NK-92 (cell line): ENCODE data around the gene EPB41L4A.
"Not testable (repeated sequence)": the region's sequence is repeated elsewhere in the genome, so short reads cannot be mapped to it uniquely, and the experiment has no call there.

ENCODE experiments used
- DNase-seq: peaks from one replicate; lab custom pipeline; 2025; ENCODE audit not compliant: unreplicated experiment; lab: John Stamatoyannopoulos, UW

The EPB41L4A gene

DNA sequence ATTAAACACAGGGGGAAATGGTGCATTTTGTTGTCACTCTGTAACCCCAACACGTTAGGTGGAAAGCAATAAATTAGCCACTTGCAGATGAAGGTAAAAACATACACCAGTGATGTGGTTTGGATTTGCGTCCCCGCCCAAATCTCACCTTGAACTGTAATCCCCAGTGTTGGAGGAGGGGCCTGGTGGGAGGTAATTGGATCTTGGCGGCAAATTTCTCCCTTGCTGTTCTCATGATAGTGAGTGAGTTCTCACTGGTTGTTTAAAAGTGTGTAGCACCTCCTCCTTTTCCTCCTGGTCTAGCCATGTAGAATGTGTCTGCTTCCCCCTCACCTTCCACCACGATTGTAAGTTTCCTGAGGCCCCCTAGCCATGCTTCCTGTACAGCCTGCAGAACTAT, 17.2 kb downstream of the EPB41L4A start:
- no peak for DNase-seq

DNA sequence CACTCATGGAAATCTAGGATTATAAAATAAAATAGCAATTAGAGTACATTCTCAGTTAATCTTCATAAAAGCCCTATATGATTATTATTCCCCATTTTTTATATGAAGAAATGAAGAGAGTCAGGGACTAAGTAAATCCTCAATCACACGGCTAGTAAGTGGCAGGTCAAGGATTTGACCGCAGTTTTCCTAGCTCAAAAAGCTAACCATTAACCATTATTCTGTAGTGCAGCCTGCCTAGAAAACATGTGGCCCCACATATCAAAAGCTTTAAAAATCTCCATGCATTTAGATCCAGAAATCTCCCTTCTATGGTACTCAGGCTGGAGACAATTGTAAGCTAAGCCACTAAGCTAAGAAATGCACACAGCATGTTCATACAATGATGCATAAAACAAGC, 21.4 kb downstream of the EPB41L4A start:
- no peak for DNase-seq

- no peak for DNase-seq
Measured at GRCh38 chr5:112396430-112396829, 22.6 kb downstream of the EPB41L4A start.

GRCh38 chr5:112395299-112395698, 23.8 kb downstream of the EPB41L4A start:
- DNase-seq: not testable (repeated sequence)

- DNase-seq: no peak
Measured at GRCh38 chr5:112390327-112390726, 28.8 kb downstream of the EPB41L4A start.

GRCh38 chr5:112388739-112389138, 30.3 kb downstream of the EPB41L4A start:
- DNase-seq: no peak

GRCh38 chr5:112388074-112388473, 31.0 kb downstream of the EPB41L4A start:
- no peak for DNase-seq

DNA sequence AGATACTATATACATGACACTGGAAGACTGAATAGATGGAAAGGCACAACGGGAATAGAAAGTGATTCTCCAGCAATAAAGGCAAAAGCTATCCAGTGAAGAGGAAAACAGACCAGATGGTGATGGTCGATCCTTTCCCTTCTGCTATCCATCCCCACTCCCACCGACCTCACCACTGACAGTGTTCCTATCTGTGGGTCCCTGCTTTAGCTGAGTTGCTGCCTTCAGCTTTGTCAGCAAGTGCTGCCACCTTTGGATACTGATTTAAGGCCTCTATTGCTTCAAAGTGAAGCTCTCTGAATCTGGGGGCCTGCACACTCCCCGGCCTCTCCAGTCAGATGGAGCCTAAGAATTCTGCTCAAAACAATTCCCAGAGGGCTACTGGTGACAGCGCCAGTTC, 32.3 kb downstream of the EPB41L4A start:
- DNase-seq: no peak

- no peak for DNase-seq
Measured at GRCh38 chr5:112385969-112386368, 33.1 kb downstream of the EPB41L4A start.

GRCh38 chr5:112385566-112385965, 33.5 kb downstream of the EPB41L4A start:
- DNase-seq: no peak

DNA sequence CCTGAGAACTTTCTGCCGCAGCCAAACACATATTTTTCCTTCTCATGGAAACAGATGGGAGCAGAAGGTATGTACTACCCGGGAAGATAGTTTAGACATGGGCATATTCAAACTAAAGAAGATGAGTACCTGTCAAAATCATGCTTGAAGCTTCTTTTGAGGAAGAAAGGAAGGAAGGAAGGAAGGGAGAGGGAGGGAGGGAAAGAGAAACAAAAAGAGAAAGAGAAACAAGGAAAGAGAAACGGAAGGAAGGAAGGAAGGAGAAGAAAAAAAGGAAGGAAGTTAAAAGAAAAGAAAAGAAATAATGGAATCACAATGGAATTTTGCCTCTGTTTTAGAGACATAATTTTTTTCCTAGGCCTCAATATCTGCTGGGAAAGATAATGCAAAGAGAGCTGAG, 34.6 kb downstream of the EPB41L4A start:
- no peak for DNase-seq

DNA sequence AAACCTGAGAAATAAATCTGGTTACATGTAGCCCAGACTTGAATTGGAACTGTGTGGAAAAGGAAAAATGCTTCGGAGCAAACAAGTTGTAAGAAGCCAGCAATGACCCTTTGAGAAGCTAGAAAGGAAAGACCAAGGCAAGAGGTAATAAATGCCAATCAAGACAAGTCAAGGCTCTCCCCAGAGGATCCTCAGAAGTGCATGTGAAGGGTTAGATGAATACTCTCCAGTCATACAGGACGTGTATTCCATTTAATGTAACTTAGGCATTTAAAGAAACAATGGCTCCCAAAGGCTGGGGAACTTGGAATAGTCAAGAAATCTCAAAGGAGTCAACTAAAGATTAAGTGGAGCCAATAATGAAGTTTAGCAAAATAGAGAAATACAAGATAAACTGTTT, 36.2 kb downstream of the EPB41L4A start:
- no peak for DNase-seq

- DNase-seq: no peak
Measured at GRCh38 chr5:112381521-112381920, 37.6 kb downstream of the EPB41L4A start.

GRCh38 chr5:112379542-112380325, 39.3 kb downstream of the EPB41L4A start:
- no peak for DNase-seq

DNA sequence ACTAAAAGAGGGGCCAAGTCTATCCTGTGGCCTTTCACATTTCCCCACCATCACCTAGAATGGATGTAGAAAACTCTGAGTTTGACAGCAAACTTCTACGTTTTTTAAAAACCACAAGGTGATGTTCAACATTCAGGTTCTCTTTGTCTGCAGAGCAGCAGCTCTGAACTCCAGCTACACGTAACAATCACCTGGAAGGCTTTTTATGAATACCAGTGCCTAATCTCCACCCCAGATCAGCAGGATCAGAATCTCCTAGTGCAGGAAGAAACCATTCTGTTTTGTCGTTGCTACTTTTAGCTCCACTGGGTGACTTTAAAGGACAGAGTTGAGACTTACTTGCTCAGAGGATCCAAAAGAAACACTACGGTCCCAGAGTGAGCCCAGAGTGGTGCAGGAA, 44.3 kb downstream of the EPB41L4A start:
- DNase-seq: no peak

DNA sequence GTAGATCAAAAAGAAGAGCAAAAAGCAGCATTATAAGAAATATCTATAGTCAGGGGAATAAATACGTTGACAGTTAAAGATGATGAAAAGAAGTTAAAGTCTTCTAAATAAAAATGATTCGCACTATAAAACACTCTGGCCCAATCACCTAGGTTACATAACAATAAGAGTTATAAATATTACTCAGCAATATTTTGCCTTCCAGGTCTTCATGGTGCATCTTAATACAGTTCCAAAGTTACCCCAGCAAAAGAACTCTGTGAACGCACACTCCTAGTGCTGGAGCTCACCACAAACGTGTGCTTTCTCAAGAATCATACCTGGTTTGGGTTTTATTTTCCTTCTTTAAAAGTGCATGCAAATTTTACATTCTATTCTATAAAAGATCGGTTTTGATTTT, 44.7 kb downstream of the EPB41L4A start:
- DNase-seq: no peak

DNA sequence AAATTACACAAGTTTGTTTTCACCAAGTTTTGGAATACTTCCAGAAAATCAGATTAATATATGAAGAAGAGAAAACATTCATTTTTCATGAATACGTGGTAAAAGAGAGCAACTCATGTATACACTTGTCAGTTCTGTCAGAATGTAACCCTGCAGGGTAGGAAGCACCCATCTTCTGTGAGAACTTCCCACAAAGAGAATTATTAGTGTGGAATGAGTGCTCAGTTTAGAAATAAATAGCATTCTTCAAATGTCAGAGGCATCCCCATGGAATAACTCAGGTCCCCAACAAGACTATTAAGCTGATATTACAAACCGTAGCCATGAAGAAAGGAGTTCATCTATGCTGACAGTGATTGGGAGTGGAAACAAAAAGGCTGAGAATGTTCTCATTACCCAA, 45.2 kb downstream of the EPB41L4A start:
- DNase-seq: no peak

- DNase-seq: no peak
Measured at GRCh38 chr5:112372543-112372942, 46.5 kb downstream of the EPB41L4A start.

DNA sequence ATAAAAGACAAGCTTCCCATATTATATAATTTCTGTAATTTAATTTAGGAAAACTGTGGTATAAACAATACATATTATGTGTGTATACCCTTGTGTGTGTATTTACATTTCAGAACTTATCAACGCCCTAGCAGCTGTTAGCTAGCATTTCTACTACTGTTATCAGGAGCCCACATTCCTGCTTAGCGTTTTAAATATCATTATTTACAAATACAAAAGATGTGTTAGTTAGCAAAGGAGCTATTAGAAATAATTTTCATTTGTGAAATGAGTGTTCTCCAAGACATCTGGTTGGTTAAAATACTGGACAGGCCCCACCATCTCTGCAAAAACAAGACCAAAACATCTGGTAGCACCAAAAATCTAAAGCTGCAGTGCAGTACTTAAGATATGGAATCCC, 48.0 kb downstream of the EPB41L4A start:
- DNase-seq: no peak

DNA sequence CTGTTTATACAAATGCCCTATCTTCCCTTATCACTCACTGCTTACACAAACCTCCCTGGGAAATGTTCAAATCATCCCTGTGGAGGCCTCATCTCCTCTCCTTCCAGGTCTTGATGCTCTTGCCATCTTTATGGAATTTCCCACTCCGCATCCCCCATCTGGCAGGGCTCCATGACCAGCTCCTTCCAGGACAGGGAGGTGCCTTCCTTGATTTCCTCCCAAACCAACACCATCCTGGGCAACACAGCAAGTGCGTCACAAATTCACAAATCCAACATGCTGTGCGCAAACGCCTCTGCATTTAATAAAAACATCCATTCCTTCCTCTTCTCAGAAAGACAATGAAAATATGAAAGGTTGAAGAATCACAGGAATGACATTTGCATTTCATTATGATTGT, 51.7 kb downstream of the EPB41L4A start:
- no peak for DNase-seq

DNA sequence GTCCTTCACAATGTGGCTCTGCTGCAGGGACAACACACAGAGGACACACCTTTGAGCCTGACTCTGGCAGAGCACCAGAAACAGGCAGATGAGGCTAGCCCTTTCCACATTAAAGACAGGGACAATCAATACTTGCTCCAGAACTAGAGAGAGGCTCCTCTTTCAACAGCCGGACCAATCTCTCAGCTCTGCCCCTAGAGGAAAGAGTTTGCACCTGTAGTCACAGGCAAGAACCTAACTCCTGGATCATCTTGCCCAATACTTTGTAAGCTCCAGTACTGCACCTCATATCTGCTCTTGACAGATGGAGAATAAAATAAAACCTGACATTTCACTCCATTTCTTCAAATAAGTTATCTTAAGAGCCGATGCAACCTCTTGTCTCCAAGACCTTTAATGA, 52.1 kb downstream of the EPB41L4A start:
- no peak for DNase-seq

DNA sequence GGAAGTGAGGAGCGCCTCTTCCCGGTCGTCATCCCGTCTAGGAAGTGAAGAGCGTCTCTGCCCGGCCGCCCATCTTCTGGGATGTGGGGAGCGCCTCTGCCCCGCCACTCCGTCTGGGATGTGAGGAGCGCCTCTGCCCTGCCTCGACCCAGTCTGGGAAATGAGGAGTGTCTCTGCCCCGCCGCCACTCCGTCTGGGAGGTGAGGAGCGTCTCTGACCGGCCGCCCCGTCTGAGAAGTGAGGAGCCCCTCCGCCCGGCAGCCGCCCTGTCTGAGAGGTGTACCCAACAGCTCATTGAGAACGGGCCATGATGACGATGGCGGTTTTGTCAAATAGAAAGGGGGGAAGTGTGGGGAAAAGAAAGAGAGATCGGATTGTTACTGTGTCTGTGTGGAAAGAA, 58.3 kb downstream of the EPB41L4A start:
- not testable (repeated sequence) for DNase-seq
